ENCODE results near the gene MEF2A. TPM values are rescaled to one million over a fixed set of nuclear protein-coding genes. Genes with fewer than 3 reads are reported as not detected.

The MEF2A gene
- total and polyA plus RNA-seq, 12 donors, result 20.6 to 91.7 (median 50.1) TPM

DNA sequence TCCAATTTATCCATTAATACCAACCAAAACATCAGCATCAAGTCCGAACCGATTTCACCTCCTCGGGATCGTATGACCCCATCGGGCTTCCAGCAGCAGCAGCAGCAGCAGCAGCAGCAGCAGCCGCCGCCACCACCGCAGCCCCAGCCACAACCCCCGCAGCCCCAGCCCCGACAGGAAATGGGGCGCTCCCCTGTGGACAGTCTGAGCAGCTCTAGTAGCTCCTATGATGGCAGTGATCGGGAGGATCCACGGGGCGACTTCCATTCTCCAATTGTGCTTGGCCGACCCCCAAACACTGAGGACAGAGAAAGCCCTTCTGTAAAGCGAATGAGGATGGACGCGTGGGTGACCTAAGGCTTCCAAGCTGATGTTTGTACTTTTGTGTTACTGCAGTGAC, 146.6 kb downstream of the MEF2A start:
- intact Hi-C loops (cut with DNase I), result no loop called here
- H3K27ac ChIP-seq, result no peak overlapping the region
- H3K36me3 ChIP-seq (replicated peaks in 1 of 2), result peaks cover 0 to 56% of the 10 kb centered on the region in 2 donors

DNA sequence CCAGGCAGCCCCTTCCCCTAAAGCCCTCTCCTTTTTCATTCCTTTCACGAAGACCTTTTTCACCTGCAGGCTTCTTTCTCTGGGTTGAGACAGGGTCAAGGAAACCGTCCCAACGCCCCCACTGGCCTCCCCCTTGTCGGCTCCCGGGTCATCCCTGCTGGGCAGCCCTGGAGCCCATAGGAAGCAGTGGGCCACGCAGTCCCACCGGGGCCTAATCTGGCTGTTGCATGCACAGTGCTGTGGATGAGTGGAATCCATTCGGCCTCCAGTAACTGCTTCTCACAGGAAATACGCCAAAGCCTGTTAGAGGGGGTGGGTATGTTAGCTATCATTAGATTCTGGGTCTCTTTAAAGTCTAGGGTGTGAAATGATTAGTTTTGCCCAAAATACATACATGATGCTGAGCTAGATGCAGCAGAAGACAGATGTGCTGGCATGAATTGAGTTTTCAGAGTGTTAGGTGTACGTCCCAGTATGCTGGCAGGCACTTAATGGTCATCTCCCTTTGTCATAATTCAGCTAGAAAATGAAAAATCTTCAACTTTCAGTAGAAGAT, 150.8 kb downstream of the MEF2A start:
- Histone ChIP-seq H3K36me3 (replicated peaks in 1 of 2) (peaks cover 0 to 40% of the 10 kb centered on the region in 2 donors), H3K27ac (no peak overlapping the region), H3K9me3 (replicated peaks in 1 of 3) (no peaks in the 10 kb centered on the region), H3K27me3 (no peaks in the 10 kb centered on the region), H3K4me3 (no peak overlapping the region), H3K4me1 (replicated peaks in 1 of 2) (no peaks in the 10 kb centered on the region)
- intact Hi-C loops (cut with DNase I), result no loop called here
- WGBS, 4 donors, result 87 to 92% (median 89%) methylated on average over 6 to 10 of the region's 10 CpGs
- TF ChIP-seq POLR2A (IDR thresholded peaks at IDR 0.05), result no peak
- TF ChIP-seq, protein P1, sequence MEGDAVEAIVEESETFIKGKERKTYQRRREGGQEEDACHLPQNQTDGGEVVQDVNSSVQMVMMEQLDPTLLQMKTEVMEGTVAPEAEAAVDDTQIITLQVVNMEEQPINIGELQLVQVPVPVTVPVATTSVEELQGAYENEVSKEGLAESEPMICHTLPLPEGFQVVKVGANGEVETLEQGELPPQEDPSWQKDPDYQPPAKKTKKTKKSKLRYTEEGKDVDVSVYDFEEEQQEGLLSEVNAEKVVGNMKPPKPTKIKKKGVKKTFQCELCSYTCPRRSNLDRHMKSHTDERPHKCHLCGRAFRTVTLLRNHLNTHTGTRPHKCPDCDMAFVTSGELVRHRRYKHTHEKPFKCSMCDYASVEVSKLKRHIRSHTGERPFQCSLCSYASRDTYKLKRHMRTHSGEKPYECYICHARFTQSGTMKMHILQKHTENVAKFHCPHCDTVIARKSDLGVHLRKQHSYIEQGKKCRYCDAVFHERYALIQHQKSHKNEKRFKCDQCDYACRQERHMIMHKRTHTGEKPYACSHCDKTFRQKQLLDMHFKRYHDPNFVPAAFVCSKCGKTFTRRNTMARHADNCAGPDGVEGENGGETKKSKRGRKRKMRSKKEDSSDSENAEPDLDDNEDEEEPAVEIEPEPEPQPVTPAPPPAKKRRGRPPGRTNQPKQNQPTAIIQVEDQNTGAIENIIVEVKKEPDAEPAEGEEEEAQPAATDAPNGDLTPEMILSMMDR (IDR thresholded peaks at IDR 0.05), result no peak
- DNase-seq, result no peak

More for the DNA sequence above, 146.6 kb downstream of the MEF2A start:
- no peak for DNase-seq
- Histone ChIP-seq H3K4me3 (no peak overlapping the region), H3K9me3 (replicated peaks in 1 of 3) (no peaks in the 10 kb centered on the region), H3K27me3 (no peaks in the 10 kb centered on the region), H3K4me1 (replicated peaks in 1 of 2) (peaks cover 4 to 17% of the 10 kb centered on the region in 2 donors)
- WGBS, 4 donors, result 80 to 90% (median 84%) methylated on average over 15 to 18 of the region's 18 CpGs
- no peak for TF ChIP-seq POLR2A (IDR thresholded peaks at IDR 0.05)
- TF ChIP-seq, protein P1 (IDR thresholded peaks at IDR 0.05), result no peak

DNA sequence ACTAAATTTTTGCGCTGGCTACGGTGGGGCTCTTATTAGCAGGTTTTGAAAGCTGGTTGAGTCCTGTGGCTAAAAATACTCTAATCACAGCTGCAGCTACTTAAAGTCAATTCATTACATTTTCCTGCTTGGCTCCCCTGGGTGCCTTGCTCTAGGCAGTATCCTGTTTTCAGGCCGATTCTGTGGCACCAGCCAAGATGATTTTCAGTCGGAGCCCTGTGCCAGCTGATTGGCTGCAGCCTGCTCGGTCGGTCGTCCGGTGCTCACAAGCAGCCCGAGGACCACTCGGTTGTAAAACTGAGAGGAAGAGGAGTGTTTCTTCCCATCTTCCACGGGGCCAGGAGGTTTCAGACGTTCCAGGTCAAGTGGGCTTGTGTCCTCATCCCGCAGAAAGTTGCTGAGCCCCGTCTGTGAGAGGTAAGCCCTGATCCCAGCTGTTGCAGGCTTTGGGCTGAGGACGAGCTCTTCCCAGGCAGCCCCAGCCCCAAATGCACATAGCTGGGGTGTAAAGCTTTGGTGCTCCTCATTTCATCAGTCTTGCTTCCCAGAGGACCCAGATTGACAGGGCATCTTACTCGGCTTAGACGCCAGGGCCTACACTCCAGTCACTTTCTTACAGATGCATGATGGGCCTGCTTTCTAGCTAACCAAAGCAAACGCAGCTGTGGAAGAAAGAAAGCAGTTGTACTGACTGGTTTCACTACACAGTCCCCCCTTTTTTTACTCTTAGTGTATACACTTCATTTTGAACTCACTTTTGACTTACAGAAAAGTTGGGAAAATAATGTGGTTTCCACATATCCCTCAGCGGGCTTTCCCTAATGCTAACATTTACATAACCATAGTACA, 151.6 kb downstream of the MEF2A start:
- Histone ChIP-seq H3K9me3 (replicated peaks in 1 of 3) (no peaks in the 10 kb centered on the region), H3K36me3 (replicated peaks in 1 of 2) (peaks cover 0 to 33% of the 10 kb centered on the region in 2 donors), H3K27ac (peak overlapping the region in 1 of 5 donors; percentile 23), H3K4me1 (replicated peaks in 1 of 2) (no peaks in the 10 kb centered on the region), H3K27me3 (no peaks in the 10 kb centered on the region), H3K4me3 (no peak overlapping the region)
- WGBS, 4 donors, result 68 to 84% (median 83%) methylated on average over 15 to 19 of the region's 19 CpGs
- intact Hi-C loops (cut with DNase I), result no loop called here
- DNase-seq, result no peak
- no peak for TF ChIP-seq POLR2A (IDR thresholded peaks at IDR 0.05)
- TF ChIP-seq, protein P1 (IDR thresholded peaks at IDR 0.05), result no peak

DNA sequence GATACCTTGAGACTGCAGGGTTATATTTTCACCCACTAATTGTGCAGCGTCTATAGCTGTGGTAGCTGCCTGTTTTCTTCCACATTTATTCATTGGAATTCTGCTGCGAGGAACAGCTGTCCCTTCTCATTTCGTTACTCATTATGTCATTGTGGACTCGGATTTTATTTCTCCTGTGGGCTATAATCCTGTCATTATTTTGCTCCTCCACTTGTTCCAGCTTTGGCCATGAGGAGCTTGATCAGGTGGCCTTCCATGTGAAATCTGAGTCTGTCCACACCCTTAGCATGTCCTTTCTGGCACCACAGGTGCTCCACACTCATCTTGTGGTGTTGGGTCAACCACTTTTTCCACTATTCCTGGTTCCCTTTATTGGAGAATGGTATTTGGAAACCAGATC, 152.6 kb downstream of the MEF2A start:
- H3K27me3 ChIP-seq, result no peaks in the 10 kb centered on the region
- H3K36me3 ChIP-seq (replicated peaks in 1 of 2), result peaks cover 0 to 24% of the 10 kb centered on the region in 2 donors
- TF ChIP-seq POLR2A (IDR thresholded peaks at IDR 0.05), result no peak
- TF ChIP-seq, protein P1 (IDR thresholded peaks at IDR 0.05), result no peak
- no peak overlapping the region for H3K27ac ChIP-seq
- no peak overlapping the region for H3K4me3 ChIP-seq
- no peaks in the 10 kb centered on the region for H3K9me3 ChIP-seq (replicated peaks in 1 of 3)
- WGBS, 4 donors, result 81 to 85% (median 82%) methylated on average over 4 of the region's 4 CpGs
- intact Hi-C loops (cut with DNase I), result no loop called here
- DNase-seq, result no peak
- no peaks in the 10 kb centered on the region for H3K4me1 ChIP-seq (replicated peaks in 1 of 2)
